HG03469 (cell line): ENCODE results near the gene SLITRK5.
A peak's percentile ranks its signal among the peaks of the same experiment; 100 is the strongest.

Source experiments
- ATAC-seq: cut with Tn5 transposase; IDR thresholded peaks from one replicate; pipeline ENCODE4 v1.9.1; 2021; ENCODE audit warnings: mild to moderate bottlenecking, moderate library complexity, moderate number of reproducible peaks; ENCODE audit not compliant: unreplicated experiment

Gene SLITRK5, protein sequence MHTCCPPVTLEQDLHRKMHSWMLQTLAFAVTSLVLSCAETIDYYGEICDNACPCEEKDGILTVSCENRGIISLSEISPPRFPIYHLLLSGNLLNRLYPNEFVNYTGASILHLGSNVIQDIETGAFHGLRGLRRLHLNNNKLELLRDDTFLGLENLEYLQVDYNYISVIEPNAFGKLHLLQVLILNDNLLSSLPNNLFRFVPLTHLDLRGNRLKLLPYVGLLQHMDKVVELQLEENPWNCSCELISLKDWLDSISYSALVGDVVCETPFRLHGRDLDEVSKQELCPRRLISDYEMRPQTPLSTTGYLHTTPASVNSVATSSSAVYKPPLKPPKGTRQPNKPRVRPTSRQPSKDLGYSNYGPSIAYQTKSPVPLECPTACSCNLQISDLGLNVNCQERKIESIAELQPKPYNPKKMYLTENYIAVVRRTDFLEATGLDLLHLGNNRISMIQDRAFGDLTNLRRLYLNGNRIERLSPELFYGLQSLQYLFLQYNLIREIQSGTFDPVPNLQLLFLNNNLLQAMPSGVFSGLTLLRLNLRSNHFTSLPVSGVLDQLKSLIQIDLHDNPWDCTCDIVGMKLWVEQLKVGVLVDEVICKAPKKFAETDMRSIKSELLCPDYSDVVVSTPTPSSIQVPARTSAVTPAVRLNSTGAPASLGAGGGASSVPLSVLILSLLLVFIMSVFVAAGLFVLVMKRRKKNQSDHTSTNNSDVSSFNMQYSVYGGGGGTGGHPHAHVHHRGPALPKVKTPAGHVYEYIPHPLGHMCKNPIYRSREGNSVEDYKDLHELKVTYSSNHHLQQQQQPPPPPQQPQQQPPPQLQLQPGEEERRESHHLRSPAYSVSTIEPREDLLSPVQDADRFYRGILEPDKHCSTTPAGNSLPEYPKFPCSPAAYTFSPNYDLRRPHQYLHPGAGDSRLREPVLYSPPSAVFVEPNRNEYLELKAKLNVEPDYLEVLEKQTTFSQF

DNA sequence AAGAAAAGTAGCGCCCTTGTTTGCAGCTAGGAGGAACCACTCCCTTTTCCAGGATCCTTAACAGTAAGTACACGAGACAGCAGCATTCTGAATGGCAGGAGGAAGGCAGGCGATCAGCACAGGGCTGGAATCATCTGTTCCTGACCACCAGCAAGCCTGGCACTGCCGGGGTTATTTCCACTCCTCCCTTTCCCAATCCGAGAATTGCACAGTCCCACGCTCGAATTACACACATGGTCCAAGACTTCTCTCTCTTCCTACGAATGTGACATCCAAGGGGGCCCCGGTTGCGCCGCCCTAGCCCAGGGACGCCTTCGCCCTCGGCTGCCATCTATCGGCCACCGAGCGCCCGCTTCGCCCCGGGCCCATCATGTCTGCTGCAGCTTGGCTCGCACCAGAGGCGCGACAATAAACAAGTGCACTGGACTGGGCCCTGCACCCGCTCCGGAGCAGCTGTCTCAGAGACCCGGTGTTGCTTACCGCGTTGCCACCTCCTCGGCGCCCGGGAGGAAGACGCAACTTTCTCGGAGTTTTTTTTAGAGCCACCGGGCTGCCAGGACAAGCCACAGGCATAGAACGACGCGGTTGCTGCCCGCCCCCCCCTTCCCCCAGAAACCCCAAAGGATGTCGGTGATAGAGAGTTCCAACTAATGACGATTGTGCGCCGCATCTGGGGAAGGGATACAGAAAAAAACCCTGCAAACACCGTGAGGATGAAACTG lies at the start of gene SLITRK5:
TSS of gene SLITRK5 (plus strand) at position 341 of the 722 bp plus-strand sequence. CDS start 4,018 bp downstream, outside the sequence.
- ATAC-seq, result peak; percentile 62

DNA sequence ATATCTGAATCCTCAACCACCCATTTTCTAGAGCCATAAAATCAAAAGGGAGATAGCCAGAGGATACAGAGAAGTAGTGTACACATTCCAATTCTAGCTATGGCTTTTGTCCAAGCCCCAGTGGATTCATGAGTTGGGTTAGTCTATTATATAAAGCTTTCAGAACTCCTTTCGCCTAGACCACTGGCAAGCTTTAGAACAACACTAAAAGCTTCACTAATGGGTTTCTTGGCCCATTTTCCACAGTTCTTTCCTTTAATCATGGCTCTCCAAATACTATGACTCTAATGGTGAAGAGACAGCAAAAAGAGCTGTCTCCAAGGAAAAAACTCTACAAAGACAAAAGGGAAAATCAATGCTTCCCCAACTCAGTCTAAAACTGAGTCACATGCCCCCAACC lies 48.2 kb upstream of the SLITRK5 start:
- ATAC-seq, result no peak

- ATAC-seq, result no peak
These were observed 14.9 kb upstream of the SLITRK5 start for GRCh38 chr13:87656306-87656705.

DNA sequence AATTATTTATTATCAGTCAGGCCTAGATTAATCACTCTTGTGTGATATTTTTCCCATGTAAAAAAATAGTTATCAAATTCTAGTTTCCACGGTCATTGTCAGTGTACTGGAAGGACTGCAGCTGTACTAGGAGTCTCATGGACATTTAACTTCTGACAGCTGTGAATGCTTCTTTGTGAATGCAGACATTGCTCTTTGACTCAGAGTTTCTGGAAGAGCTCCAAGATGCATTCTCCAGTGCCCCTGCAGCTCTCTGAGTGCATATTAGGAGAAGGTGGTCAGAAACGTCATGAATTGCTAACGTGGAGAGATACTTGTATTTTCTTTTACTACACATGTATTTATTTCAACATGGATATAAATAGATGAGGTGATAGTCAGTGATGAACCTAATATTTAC lies 9.7 kb upstream of the SLITRK5 start:
- no peak for ATAC-seq

DNA sequence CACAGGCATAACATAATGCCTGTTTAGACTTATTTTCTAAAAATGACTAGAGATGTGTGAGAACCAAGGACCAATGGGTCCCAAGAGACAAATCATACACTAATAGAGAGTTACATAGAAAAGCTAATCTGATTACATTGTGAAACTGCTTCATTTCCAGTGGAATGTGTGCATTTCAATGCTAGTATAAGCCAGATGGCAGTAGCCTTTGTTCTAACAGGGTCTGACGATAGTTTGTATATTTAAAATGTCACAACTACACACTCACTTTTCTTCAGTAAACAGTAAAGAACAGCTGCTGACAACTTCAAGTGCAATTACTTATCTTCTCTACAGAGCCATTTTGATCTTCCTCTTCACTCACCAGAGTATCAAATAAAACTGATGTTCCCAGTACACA lies 4.3 kb upstream of the SLITRK5 start:
- ATAC-seq, result no peak

DNA sequence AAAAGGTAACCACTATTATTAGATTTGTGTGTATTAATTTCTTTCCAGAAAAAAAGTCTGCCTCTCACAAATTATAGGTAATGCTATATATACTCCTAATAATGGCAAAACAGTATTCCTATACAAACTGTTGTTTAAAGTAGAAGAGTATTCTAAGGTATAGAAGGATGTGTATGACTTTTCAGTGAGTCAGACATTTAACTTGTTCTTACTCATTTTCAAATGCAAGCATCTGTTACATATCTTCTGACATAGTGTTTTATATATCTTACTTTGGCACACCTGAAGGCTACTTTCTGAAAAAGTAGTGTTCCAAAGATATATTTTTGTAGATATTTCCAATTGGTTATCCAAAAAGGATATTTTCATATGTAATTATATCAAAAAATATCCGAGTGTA lies 3.5 kb upstream of the SLITRK5 start:
- no peak for ATAC-seq

DNA sequence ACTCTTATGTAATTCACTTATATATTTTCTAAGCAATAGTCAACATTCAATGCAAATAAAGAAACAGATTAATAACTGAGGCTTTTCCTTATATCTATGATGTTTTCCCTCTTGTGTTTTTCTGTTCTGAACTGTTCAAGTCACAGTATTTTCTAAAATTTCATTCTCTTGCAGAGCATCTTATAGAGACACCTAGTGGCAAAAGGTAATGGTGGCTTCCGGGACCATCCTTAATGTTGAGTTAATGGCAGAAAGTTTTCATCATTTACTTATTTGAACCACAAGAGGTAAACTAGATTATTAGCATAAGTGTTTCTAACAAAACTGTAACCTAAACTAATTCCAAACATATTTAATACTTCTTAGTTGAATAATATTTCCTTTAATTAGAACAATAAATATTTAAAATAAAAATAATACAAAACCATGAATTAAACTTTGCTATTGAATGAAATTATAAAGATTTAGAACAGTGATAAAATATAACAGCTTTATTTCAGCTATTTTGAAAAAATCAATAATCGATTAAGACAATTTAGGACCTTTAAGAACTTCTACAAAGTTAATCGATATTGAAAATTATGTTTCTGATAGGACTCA lies 1.7 kb upstream of the SLITRK5 start:
- peak; percentile 66 for ATAC-seq

GRCh38 chr13:87671753-87672605 lies 808 bp downstream of the SLITRK5 start:
- ATAC-seq, result no peak

GRCh38 chr13:87674247-87674738 lies 3.1 kb downstream of the SLITRK5 start:
- ATAC-seq, result no peak

DNA sequence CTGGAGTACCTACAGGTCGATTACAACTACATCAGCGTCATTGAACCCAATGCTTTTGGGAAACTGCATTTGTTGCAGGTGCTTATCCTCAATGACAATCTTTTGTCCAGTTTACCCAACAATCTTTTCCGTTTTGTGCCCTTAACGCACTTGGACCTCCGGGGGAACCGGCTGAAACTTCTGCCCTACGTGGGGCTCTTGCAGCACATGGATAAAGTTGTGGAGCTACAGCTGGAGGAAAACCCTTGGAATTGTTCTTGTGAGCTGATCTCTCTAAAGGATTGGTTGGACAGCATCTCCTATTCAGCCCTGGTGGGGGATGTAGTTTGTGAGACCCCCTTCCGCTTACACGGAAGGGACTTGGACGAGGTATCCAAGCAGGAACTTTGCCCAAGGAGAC lies 4.7 kb downstream of the SLITRK5 start:
- ATAC-seq, result no peak

DNA sequence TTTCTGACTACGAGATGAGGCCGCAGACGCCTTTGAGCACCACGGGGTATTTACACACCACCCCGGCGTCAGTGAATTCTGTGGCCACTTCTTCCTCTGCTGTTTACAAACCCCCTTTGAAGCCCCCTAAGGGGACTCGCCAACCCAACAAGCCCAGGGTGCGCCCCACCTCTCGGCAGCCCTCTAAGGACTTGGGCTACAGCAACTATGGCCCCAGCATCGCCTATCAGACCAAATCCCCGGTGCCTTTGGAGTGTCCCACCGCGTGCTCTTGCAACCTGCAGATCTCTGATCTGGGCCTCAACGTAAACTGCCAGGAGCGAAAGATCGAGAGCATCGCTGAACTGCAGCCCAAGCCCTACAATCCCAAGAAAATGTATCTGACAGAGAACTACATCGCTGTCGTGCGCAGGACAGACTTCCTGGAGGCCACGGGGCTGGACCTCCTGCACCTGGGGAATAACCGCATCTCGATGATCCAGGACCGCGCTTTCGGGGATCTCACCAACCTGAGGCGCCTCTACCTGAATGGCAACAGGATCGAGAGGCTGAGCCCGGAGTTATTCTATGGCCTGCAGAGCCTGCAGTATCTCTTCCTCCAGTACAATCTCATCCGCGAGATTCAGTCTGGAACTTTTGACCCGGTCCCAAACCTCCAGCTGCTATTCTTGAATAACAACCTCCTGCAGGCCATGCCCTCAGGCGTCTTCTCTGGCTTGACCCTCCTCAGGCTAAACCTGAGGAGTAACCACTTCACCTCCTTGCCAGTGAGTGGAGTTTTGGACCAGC lies 5.3 kb downstream of the SLITRK5 start:
- ATAC-seq, result no peak

DNA sequence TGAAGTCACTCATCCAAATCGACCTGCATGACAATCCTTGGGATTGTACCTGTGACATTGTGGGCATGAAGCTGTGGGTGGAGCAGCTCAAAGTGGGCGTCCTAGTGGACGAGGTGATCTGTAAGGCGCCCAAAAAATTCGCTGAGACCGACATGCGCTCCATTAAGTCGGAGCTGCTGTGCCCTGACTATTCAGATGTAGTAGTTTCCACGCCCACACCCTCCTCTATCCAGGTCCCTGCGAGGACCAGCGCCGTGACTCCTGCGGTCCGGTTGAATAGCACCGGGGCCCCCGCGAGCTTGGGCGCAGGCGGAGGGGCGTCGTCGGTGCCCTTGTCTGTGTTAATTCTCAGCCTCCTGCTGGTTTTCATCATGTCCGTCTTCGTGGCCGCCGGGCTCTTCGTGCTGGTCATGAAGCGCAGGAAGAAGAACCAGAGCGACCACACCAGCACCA lies 5.9 kb downstream of the SLITRK5 start:
- no peak for ATAC-seq

- ATAC-seq, result no peak
These were observed 6.6 kb downstream of the SLITRK5 start for GRCh38 chr13:87677496-87678371.

DNA sequence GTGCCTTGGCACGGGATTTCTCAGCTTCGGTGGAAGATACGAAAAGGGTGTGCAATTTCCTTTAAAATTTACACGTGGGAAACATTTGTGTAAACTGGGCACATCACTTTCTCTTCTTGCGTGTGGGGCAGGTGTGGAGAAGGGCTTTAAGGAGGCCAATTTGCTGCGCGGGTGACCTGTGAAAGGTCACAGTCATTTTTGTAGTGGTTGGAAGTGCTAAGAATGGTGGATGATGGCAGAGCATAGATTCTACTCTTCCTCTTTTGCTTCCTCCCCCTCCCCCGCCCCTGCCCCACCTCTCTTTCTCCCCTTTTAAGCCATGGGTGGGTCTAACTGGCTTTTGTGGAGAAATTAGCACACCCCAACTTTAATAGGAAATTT lies 7.2 kb downstream of the SLITRK5 start:
- no peak for ATAC-seq

DNA sequence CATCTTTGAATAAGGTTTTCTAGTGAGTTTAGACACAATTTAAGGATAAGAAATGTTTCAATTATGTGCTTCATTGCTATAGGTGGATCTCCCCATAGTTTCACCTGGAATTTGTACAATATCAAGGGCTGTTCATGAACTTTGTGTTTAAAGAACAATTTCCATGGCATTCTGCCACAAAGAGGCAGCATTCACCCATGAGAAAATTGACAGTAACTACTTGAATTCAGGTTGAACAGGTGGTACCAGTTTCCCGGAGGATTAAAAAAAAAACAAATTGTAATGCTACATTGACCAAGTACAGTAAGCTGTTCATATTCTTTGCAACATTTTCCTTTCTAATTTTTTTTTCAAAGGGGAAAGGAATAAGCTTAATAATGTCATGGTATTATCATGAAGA lies 9.1 kb downstream of the SLITRK5 start:
- ATAC-seq, result no peak

GRCh38 chr13:87684850-87685742 lies 13.9 kb downstream of the SLITRK5 start:
- no peak for ATAC-seq

GRCh38 chr13:87696458-87696857 lies 25.3 kb downstream of the SLITRK5 start:
- no peak for ATAC-seq
